GM19324 (cell line): Measurements from ENCODE around the gene SNCB.

Source experiments
- ATAC-seq: cut with Tn5 transposase; IDR thresholded peaks from one replicate; pipeline ENCODE4 v1.9.1; 2021; ENCODE audit warnings: mild to moderate bottlenecking, moderate library complexity; ENCODE audit not compliant: unreplicated experiment, low FRiP score

Gene SNCB

DNA sequence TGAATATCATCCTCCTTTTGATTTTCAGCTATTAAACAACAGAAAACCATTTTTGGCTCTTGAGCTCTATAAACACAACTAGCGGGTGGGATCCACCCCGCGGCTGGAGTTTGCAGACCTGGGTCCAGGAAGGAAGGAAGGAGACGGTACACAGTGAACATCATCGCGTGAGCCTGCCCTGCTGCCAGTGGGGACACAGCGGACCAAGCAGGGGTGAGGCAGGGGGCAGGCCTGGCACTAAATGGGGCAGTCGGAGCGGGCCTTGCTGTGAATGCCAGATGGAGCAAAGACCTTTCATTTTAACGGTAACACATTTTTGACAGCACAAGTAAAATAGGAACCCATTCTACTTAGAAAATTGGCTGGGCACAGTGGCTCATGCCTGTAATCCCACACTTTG, 31.3 kb upstream of the SNCB start:
- no peak for ATAC-seq

DNA sequence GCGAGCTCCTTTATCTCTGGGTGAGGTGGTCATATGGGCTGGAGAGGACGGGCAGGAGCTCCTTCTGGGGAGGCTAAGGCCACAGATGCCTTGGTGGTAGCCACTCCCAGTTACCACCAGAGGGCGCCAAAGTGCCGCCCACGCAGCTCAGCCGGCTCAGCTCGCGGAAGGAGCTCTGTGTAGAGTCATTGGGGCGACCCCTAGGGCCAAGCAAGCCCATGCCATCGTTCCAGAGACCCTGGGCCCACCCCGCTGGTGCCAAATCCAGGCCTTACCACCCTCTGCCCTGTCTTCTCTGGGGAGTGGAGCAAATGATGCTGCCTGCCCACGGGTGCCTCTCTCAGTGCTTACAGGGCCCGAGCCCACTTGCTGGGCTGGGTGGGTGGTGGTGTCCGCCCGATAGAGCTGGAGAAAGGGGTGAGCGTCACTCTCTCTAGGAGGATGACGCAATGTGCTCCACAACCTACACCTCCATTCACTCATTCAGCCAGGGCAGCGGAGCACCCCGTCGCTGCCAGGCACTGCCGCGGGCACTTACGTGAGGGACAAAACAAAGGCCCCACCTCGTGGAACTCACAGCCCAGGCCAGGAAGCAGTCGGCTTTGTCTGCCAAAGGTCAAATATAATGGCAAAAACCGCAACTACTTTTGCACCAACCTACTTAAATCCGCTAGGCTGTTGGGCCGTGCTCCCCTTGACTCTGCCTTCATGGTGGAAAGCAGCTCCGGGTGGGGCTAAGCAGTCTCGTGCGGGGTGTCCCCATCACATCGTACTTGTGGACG, 30.7 kb upstream of the SNCB start:
- peak; percentile 46 for ATAC-seq

DNA sequence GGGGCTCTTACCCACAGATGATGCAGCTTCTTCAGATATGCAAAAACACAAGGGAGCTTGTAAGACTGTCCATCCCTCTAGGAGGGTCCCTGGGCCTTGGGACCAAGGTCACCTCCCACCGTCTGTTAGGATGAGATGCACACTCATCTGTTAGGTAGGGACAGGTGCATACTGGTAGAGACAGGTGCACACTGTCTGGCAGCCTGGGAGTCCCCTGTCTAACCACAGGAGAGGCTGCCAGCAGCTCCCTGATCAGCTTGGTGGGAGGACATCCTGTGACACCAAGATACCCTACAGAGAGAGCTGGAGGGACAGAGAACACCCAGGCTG, 30.2 kb upstream of the SNCB start:
- peak; percentile 5 for ATAC-seq

DNA sequence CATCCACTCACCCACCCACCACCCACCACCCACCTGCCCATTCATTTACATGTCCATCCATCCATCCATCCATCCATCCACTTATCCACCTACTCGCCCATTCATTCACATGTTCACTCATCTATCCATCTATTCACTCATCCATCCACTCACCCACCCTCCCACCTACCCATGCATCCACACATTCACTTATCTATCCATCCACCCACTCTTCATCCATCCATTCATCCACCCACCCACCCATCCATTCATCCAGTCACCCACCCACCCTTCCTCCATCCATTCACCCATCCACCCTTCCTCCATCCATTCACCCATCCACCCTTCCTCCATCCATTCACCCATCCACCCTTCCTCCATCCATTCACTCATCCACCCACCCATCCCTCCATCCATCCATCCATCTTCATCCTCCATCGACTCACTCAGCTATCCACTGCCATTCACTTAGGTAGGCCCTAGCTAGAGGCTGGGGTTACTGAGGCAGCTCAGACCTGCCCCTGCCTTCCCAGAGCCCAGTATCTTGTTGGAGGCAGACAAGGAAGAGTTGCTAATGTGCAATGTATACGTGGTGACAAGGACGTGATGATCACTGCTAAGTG, 29.6 kb upstream of the SNCB start:
- no peak for ATAC-seq

DNA sequence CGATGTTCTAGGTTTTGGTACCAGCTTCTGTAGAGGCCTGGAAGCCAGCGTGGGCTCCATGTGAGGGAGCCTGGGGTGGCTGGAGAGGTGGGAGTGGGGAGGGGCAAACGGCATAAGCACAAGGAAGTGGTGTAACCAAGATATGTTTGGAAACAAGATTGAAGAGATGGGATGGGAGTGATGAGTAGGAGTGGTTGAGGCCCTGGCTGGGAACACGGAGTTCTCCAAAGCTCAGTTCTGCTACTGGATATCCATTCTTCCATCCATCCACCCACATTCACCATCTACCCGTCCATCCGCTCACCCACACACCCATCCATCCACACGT, 29.1 kb upstream of the SNCB start:
- no peak for ATAC-seq

DNA sequence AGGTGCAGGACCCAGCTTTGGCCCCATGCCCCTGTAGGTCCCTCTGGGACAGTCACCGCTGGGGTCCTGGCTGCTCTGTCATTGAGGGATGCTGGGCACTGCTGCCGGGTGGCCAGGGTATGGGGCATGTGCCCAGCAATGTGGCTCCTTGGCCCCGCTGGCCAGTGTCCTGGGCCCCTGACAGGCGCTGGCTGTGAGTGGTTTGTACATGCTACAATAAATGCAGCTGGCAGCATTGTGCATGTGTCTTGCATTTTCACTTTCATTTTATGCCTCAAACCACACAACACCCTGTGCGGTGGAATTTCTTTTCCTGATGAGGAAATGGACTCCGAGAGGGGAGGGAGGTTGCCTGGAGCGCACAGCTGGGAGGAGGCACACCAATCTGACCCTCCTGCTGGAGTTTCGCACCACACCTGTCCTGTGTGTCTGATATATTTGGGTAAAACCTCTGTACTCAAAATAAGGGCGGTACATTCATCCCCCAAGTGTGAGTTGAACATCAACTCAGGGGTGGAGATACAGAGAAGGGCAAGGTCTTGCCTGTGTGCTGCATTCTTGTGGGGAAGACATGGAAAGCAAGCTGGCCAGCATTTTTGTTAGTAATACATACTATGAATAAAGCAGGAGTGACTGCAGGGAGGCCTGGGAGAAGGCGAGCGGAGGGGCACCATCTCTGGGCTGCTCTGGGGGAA, 28.6 kb upstream of the SNCB start:
- ATAC-seq: no peak

DNA sequence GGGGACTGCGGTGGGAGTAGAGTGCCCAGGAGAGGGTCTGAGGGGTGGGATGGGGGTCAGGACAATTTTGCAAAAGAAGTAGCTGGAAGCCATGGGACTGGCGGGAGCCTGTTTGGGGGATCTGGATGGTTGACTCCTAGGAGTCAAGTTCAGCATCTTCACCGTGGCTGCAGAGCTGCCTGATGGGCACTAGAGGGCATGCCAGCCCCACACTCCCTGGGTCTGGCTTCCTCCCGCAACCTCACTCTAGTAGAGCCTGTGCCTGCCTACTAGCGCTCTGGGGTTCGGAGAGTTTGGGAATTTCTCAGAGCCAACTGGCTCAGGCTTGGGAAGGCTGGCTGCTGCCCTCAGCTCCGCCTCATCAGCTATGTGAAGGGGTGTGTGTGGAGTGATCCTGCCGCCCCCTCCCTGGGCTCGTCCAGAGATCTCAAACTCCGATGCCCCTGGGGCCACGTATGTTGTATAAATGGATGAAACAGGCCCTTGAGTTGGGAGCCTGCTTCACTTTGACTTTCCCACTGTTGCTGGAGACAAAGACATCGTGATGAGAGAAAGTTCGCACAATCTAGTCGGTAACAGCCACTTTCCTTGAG, 27.8 kb upstream of the SNCB start:
- ATAC-seq: peak; percentile 43

DNA sequence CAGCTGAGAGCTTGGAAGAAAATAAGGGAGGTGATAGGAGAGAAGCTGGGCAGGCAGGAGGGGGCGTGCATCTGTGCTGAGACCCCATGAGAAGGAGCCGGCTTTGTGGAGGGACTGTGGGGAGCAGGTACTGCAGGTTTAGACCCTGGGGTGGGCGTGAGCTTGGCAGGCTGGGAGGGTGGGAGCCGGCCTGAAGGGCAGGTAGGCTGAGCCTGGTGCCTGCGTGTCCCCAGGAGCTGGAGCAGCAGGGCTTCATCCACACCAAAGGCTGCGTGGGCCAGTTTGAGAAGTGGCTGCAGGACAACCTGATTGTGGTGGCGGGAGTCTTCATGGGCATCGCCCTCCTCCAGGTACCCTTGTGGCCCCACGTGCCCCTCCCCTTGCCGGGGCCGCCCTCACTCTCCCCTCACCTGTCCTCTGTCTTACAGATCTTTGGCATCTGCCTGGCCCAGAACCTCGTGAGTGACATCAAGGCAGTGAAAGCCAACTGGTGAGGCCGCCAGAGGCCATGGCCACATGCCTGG, 26.2 kb upstream of the SNCB start:
- no peak for ATAC-seq

DNA sequence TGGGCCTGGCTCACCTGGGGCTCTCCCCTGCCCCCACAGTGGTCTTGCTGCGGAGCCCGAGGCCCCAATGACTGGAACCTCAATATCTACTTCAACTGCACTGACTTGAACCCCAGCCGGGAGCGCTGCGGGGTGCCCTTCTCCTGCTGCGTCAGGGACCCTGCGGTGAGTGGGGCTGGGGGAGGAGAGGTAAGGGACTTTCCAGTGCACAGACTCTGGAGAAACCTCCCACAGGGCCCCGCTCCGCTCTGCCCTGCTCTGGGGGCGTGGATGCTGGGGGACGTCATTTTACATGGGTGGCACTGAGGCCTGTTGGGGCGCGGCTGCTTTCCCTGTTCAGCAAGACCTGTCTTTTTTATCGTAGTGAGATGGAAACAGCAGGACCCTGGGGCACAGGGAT, 24.5 kb upstream of the SNCB start:
- no peak for ATAC-seq

DNA sequence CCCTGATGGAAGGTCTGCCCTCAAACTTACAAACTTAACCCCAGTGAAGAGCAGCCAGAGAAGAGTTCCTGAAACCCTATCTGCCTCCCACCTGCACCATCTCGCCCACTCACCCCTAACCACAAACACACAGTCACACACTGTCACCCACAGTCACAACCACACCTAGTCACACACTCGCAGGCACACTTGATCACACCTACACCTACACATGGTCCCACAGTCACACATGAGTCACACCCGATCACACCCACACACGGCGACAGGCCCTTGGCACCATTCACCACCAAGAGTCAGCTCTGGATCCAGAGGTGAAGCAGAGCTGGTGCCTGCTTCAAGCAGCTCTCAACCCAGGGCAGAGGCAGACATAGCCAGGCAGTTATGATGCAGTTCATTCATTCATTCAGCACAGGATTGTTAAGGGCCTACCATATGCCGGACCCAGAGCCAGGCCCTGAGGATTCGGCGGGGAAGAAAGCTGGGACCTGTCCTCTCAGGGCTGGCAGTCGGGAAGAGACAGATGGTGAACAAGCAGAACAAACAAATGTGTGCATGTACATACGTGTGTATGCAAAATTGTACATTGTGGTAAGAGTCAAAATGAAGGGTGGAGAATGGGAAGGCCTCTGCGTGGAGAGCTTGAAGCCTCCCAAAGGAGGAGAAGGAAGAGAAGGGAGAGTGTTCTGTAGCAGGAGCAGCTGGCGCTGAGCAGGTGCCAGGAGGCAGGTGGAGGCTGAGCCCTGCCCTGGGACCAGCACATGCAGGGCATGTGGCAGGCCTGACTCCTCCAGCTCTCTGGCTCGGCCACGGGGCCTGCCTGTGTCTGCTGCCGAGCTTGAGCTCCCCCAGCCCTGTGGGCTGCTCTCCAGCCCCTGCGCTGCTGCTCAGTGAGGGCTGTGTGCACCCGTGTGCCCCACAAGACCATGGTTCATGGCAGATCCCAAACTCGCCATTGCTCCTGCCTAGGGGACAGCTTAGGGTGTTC, 23.4 kb upstream of the SNCB start:
- ATAC-seq: no peak

DNA sequence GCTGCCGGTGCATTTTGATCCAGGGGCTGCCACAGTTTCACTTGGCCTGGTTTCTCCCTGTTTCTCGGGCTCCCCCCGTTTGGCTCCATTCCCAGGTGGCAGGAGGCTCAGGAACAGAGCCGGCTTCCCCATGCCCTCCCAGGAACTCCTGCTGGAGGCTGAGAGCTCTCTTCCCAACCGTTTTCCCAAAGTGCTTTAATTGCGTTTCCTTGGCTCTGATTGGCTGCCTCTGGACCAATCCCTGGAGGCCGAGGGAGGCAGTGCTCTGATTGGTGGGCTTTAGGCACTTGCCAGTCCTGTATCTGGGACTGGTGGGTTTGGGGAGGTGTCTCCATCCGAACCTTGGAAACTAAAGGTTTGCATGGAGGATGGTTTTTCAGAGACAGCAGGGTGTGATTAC, 21.8 kb upstream of the SNCB start:
- no peak for ATAC-seq

DNA sequence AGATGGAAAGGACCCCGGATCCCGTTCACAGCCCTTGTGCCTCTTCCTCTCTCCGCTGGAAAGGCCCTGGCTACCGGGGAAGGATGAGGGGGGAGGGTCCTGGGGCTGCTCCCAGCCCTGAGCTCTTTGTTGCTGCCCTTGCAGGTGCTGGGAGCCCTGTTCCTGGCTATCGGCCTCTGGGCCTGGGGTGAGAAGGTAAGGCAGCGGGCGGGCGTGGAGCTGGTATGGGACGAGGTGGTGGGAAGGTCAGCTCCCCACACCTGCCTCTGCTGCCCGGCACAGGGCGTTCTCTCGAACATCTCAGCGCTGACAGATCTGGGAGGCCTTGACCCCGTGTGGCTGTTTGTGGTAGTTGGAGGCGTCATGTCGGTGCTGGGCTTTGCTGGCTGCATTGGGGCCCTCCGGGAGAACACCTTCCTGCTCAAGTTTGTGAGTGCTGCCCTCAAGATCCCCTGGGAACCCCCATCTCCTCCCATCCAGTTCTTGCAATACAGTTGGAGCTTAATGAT, 21.2 kb upstream of the SNCB start:
- no peak for ATAC-seq

DNA sequence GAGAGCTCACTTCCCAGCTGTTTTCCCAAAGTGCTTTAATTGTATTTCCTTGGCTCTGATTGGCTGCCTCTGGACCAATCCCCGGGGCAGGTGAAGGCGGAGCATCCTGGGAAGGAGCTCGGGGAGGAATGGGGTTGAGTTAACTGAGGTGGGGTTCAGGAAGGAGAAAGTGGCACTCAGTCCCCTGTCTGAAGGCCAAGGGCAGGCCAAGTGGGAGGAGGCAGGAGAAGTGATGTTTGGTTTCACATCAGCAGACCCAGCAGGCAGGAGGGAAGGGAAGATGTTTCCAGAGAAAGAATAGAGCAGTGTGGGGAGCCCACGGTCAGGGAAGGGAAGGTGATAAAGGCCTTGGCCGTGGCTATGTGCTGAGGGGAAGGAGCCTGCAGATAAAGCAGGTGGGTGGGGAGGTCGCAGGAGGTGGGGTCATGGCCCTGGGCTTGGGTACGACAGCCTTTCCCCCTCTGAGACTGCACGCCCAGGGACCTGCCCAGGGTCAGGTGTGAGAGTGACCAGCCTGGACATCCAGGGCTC, 20.1 kb upstream of the SNCB start:
- no peak for ATAC-seq

DNA sequence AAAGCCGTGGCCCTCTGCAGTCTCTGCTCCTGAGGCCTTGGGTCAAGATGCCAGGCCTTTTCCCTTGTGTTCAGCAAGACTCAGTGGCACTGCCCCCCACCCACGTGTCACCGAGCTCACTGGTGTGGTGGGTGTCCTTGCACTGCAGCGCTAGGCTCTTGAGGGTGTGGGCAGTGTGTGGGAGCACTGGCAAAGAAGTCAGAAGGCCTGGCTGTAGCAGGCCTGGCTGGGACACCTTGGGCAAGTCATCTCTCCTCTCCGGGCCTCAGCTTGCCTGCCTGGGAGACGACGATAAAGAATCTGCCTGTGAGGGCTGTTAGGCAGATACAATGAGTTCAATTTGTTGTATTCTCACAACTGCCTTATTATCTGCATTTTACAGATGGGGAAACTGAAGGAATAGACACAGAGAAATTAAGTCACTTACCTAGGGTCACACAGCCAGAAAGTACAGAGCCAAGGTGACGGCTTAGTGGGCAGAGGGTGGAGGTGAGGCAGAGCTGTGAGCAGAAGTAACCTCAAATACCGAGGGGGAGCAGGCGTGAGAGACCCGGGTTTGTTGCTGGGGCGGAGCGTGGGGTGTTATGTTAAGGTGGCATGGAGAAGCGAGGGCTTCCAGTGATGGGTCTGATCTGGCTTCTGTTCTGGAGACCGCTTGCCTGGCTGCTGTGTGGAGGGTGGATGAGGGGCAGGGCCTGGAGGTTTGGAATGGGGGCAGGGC, 18.3 kb upstream of the SNCB start:
- no peak for ATAC-seq

DNA sequence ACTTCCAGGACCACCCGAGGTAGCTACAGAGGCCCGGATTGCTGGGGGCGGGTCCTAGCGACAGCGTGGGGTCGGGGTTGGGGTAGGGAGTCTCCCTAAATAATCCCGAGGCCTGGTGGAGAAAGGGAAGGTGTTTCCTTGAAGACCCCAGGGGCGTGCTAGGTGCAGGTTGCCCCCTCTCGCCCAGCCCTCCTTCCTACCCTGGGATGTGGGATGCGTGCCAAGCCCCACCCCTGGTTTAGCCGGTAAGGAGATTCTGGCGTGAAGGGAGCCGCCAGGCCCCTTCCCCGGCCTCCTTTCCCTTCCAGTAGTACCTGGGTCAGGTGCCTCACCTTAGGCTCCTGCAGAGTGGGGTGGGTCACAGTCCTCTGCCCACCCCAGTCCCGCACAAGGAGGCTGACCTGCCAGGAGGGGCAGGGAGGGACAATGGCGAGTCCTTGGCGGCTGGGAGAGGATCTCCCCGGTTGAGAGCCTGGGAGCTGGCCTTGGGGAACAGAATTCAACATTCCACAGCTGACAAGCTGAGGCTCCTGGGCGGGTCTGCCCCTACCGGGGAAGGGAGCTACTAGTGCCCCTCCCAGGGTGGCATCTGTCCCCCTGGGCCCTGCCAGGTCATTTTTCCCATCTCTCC, 17.6 kb upstream of the SNCB start:
- ATAC-seq: no peak

DNA sequence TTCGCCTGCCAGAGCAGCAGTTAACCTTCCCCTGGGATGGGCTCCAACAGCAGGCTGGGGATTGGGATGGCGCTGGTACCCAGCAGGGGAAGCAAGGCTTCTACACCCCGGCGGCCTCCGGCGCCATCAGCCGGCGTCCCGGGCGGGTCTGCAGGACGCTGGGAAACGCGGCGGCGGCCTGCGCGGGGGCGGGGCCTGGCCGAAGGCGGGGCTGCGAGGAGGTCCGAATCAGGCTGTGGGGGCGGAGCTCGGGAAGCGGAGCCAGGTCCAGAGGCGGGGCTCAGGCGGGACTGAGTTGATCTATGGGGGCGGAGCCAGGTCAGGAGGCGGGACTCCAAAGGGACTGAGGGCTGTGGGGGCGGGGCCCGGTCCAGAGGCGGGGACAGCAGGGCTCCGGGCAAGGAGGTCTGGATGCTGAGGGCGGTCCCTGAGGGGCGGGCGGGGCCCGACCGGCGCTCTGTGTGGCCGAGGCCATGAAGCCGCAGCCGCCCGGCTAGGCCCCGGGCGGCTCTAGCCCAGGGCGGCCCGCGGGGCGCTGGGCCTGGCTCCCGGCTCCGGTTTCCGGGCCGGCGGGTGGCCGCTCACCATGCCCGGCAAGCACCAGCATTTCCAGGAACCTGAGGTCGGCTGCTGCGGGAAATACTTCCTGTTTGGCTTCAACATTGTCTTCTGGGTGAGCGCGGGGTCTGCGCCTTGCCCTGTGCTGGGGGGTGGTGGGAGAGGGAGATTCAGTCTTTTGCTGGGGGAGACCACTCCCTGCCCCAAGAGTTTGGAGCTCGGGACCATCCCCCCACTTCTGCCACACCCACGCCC, 16.9 kb upstream of the SNCB start, which contains the start of gene TSPAN17:
Gene TSPAN17 (plus strand): TSS at position 455 of the 813 bp plus-strand sequence. CDS start 132 bp downstream, at position 587.
- peak; percentile 94 for ATAC-seq

DNA sequence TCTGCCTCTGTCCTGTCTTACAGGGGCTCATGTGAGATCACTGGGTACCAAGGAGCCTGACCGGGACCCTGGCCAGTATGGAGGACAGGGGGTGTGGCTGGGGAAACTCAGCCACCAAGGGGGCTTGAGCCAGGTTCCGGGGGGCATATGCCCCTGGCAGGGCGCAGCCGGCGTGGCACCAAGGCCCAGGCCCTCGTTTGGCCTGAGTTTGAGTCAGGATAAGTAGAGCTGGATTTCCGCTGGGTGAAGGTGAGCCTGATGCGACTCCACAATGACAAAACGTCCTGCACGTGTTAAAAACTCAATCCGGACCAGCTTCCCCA, 16.3 kb upstream of the SNCB start:
- ATAC-seq: peak; percentile 3
